ENCODE measurements around the gene GULP1. TPM values are rescaled to one million over a fixed set of nuclear protein-coding genes. Genes with fewer than 3 reads are reported as not detected.

GULP1 gene
- total RNA-seq, 1 experiment from 2014 or later, result 76.0 TPM

- CTCF ChIA-PET, result no interaction called here
- Histone ChIP-seq H3K27me3 (ENCODE audit: insufficient read depth, low read length) (no peaks in the 10 kb centered on the region), H3K36me3 (ENCODE audit: control insufficient read depth in 1 of 2, insufficient read depth in 2 of 2, low read length in 2 of 2) (peaks cover 3 to 4% of the 10 kb centered on the region in 2 experiments; a peak in 2 of 4 replicates)
Measured at GRCh38 chr2:188569431-188570165, 277.9 kb downstream of the GULP1 start.

GRCh38 chr2:188570370-188570769 is 278.7 kb downstream of the GULP1 start:
- Histone ChIP-seq H3K79me2 (ENCODE audit: insufficient read depth, low read length) (no peaks in the 10 kb centered on the region), H3K9me3 (ENCODE audit: control insufficient read depth in 1 of 2, insufficient read depth in 1 of 2, low read depth in 1 of 2, low read length in 2 of 2) (no peaks in the 10 kb centered on the region), H3K4me3 (replicated peaks in 1 of 2; ENCODE audit: low read depth in 1 of 2, low read length in 2 of 2) (no peak overlapping the region), H2AFZ (ENCODE audit: low read depth, low read length, poor library complexity, severe bottlenecking) (no peak overlapping the region), H3K4me1 (ENCODE audit: control insufficient read depth in 1 of 2, insufficient read depth in 2 of 2, low read length in 2 of 2) (no peaks in the 10 kb centered on the region), H3K9ac (ENCODE audit: low read length) (no peak overlapping the region), H3K4me2 (ENCODE audit: low read length) (no peak overlapping the region), H3K36me3 (ENCODE audit: control insufficient read depth in 1 of 2, insufficient read depth in 2 of 2, low read length in 2 of 2) (peaks cover 3 to 4% of the 10 kb centered on the region in 2 experiments; a peak in 2 of 4 replicates), H3K27me3 (ENCODE audit: insufficient read depth, low read length) (no peaks in the 10 kb centered on the region), H3K27ac (ENCODE audit: low read depth, low read length) (no peak overlapping the region), H4K20me1 (ENCODE audit: insufficient read depth) (no peaks in the 10 kb centered on the region), H3K9me2 (ENCODE audit: insufficient read depth) (no peaks in the 10 kb centered on the region; the same call in 1 of the 2 replicates)
- no TSS peak for BruUV-seq (replicated peaks)
- ChIA-PET RAD21 (ENCODE audit: low non-redundant PET in 1 of 2, low total read pairs in 2 of 2, uncharacterized antibody in 2 of 2, unreplicated experiment in 2 of 2) (no interaction called here), POLR2A (no interaction called here), CTCF (no interaction called here)
- TF ChIP-seq POLR2A (IDR thresholded peaks at IDR 0.05; ENCODE audit: borderline replicate concordance, extremely low read depth, insufficient read depth, insufficient read length) (no peak), CBX3 (IDR thresholded peaks at IDR 0.05; ENCODE audit: low read depth) (no peak), TCF7L2 (IDR thresholded peaks at IDR 0.05; ENCODE audit: borderline replicate concordance, extremely low read depth, insufficient read depth, insufficient read length) (no peak)
- ATAC-seq, result no peak
- intact Hi-C loops (cut with micrococcal nuclease), result no loop called here
- no peak for DNase-seq (ENCODE audit: low read depth, low spot score)

More at GRCh38 chr2:188569431-188570165, 277.9 kb downstream of the GULP1 start:
- Histone ChIP-seq H3K4me2 (ENCODE audit: low read length) (no peak overlapping the region), H3K4me3 (replicated peaks in 1 of 2; ENCODE audit: low read depth in 1 of 2, low read length in 2 of 2) (no peak overlapping the region), H3K9ac (ENCODE audit: low read length) (no peak overlapping the region), H3K9me2 (ENCODE audit: insufficient read depth) (no peaks in the 10 kb centered on the region; the same call in 1 of the 2 replicates), H3K4me1 (ENCODE audit: control insufficient read depth in 1 of 2, insufficient read depth in 2 of 2, low read length in 2 of 2) (no peaks in the 10 kb centered on the region), H3K27ac (ENCODE audit: low read depth, low read length) (no peak overlapping the region), H3K79me2 (ENCODE audit: insufficient read depth, low read length) (no peaks in the 10 kb centered on the region), H4K20me1 (ENCODE audit: insufficient read depth) (no peaks in the 10 kb centered on the region), H2AFZ (ENCODE audit: low read depth, low read length, poor library complexity, severe bottlenecking) (no peak overlapping the region), H3K9me3 (ENCODE audit: control insufficient read depth in 1 of 2, insufficient read depth in 1 of 2, low read depth in 1 of 2, low read length in 2 of 2) (no peaks in the 10 kb centered on the region)
- DNase-seq (ENCODE audit: low read depth, low spot score) (no peak), ATAC-seq (no peak)
- TF ChIP-seq POLR2A (IDR thresholded peaks at IDR 0.05; ENCODE audit: borderline replicate concordance, extremely low read depth, insufficient read depth, insufficient read length), result no peak
- TF ChIP-seq TCF7L2 (IDR thresholded peaks at IDR 0.05; ENCODE audit: borderline replicate concordance, extremely low read depth, insufficient read depth, insufficient read length), result no peak
- no peak for TF ChIP-seq CBX3 (IDR thresholded peaks at IDR 0.05; ENCODE audit: low read depth)
- no peak for TF ChIP-seq FOSL1 (IDR thresholded peaks at IDR 0.05; ENCODE audit: low read depth)
- POLR2A ChIA-PET, result no interaction called here
- intact Hi-C loops (cut with micrococcal nuclease), result no loop called here
- RAD21 ChIA-PET (ENCODE audit: low non-redundant PET in 1 of 2, low total read pairs in 2 of 2, uncharacterized antibody in 2 of 2, unreplicated experiment in 2 of 2), result no interaction called here
- no TSS peak for BruUV-seq (replicated peaks)
